ENCODE measurements around the gene FSTL5.

DNA sequence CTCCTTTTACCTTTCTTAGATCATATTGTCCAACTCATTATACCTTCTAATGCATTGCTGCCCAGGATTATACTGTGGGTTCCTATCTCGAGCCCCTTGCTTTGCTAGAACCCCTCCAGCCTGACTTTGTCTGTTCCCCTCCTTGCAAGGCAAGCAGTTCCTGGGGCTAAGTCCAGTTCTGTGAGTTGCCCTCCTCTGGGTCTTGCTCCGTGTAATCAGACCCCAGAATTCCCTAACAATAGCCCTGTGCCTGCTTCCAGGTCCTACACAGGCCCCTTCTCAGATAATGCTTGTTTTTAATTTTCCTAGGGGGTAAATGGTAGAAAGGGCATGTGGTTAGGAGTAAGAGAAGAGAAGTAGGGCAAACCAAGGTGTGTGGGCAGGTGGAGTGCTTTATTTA is 145.9 kb downstream of the FSTL5 start:
- TF ChIP-seq, protein P1, sequence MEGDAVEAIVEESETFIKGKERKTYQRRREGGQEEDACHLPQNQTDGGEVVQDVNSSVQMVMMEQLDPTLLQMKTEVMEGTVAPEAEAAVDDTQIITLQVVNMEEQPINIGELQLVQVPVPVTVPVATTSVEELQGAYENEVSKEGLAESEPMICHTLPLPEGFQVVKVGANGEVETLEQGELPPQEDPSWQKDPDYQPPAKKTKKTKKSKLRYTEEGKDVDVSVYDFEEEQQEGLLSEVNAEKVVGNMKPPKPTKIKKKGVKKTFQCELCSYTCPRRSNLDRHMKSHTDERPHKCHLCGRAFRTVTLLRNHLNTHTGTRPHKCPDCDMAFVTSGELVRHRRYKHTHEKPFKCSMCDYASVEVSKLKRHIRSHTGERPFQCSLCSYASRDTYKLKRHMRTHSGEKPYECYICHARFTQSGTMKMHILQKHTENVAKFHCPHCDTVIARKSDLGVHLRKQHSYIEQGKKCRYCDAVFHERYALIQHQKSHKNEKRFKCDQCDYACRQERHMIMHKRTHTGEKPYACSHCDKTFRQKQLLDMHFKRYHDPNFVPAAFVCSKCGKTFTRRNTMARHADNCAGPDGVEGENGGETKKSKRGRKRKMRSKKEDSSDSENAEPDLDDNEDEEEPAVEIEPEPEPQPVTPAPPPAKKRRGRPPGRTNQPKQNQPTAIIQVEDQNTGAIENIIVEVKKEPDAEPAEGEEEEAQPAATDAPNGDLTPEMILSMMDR (IDR thresholded peaks at IDR 0.05; ENCODE audit: borderline replicate concordance, extremely low read depth, low read length, poor library complexity, severe bottlenecking): no peak
- TF ChIP-seq EZH2 (IDR thresholded peaks at IDR 0.05; ENCODE audit: borderline replicate concordance, low read depth, low read length, severe bottlenecking): no peak

Data from DND-41 (cell line).